ENCODE results near the gene RPH3AL.

Gene RPH3AL

GRCh38 chr17:384622-385177, 32.1 kb upstream of the RPH3AL start:
- H3K4me3 Mint-ChIP-seq = peak overlapping the region; percentile 73
- H3K4me1 Mint-ChIP-seq (ENCODE audit: low read depth) = peaks cover 15% of the 10 kb centered on the region
- peaks cover 44% of the 10 kb centered on the region for H3K27me3 Mint-ChIP-seq (ENCODE audit: low read depth)
- H3K27ac Mint-ChIP-seq = no peak overlapping the region
- H3K9me3 Mint-ChIP-seq = peaks cover 4% of the 10 kb centered on the region
- peaks cover 3% of the 10 kb centered on the region for H3K36me3 Mint-ChIP-seq (ENCODE audit: low read depth)

GRCh38 chr17:383771-384621, 31.4 kb upstream of the RPH3AL start:
- Mint-ChIP-seq H3K9me3 (peaks cover 4% of the 10 kb centered on the region), H3K27me3 (ENCODE audit: low read depth) (peaks cover 44% of the 10 kb centered on the region), H3K4me3 (peak overlapping the region; percentile 73), H3K27ac (no peak overlapping the region), H3K4me1 (ENCODE audit: low read depth) (peaks cover 15% of the 10 kb centered on the region), H3K36me3 (ENCODE audit: low read depth) (peaks cover 3% of the 10 kb centered on the region)

- Mint-ChIP-seq H3K27me3 (ENCODE audit: low read depth) (peaks cover 37% of the 10 kb centered on the region), H3K4me1 (ENCODE audit: low read depth) (peaks cover 15% of the 10 kb centered on the region), H3K36me3 (ENCODE audit: low read depth) (peaks cover 3% of the 10 kb centered on the region), H3K27ac (no peak overlapping the region), H3K9me3 (peaks cover 4% of the 10 kb centered on the region), H3K4me3 (no peak overlapping the region)
Measured at GRCh38 chr17:382644-383533, 30.3 kb upstream of the RPH3AL start.

GRCh38 chr17:381941-382643, 29.5 kb upstream of the RPH3AL start:
- Mint-ChIP-seq H3K36me3 (ENCODE audit: low read depth) (peaks cover 3% of the 10 kb centered on the region), H3K27me3 (ENCODE audit: low read depth) (peaks cover 32% of the 10 kb centered on the region), H3K4me3 (no peak overlapping the region), H3K4me1 (ENCODE audit: low read depth) (peaks cover 15% of the 10 kb centered on the region), H3K9me3 (peaks cover 4% of the 10 kb centered on the region), H3K27ac (no peak overlapping the region)

GRCh38 chr17:381516-381915, 28.9 kb upstream of the RPH3AL start:
- Mint-ChIP-seq H3K27ac (peak overlapping the region; percentile 27), H3K4me3 (no peak overlapping the region), H3K9me3 (peaks cover 4% of the 10 kb centered on the region), H3K27me3 (ENCODE audit: low read depth) (peaks cover 27% of the 10 kb centered on the region), H3K4me1 (ENCODE audit: low read depth) (peaks cover 10% of the 10 kb centered on the region), H3K36me3 (ENCODE audit: low read depth) (peaks cover 3% of the 10 kb centered on the region)

- H3K36me3 Mint-ChIP-seq (ENCODE audit: low read depth) = peaks cover 3% of the 10 kb centered on the region
- H3K9me3 Mint-ChIP-seq = peaks cover 4% of the 10 kb centered on the region
- peaks cover 27% of the 10 kb centered on the region for H3K27me3 Mint-ChIP-seq (ENCODE audit: low read depth)
- peaks cover 8% of the 10 kb centered on the region for H3K4me1 Mint-ChIP-seq (ENCODE audit: low read depth)
- H3K4me3 Mint-ChIP-seq = no peak overlapping the region
- no peak overlapping the region for H3K27ac Mint-ChIP-seq
Measured at GRCh38 chr17:379531-380465, 27.2 kb upstream of the RPH3AL start.

- Mint-ChIP-seq H3K9me3 (peaks cover 4% of the 10 kb centered on the region), H3K4me3 (no peak overlapping the region), H3K36me3 (ENCODE audit: low read depth) (peaks cover 3% of the 10 kb centered on the region), H3K27me3 (ENCODE audit: low read depth) (peaks cover 12% of the 10 kb centered on the region), H3K27ac (no peak overlapping the region), H3K4me1 (ENCODE audit: low read depth) (peaks cover 3% of the 10 kb centered on the region)
Measured at GRCh38 chr17:378068-378467, 25.5 kb upstream of the RPH3AL start.

- H3K4me3 Mint-ChIP-seq = no peak overlapping the region
- peaks cover 4% of the 10 kb centered on the region for H3K9me3 Mint-ChIP-seq
- peaks cover 3% of the 10 kb centered on the region for H3K4me1 Mint-ChIP-seq (ENCODE audit: low read depth)
- peaks cover 3% of the 10 kb centered on the region for H3K36me3 Mint-ChIP-seq (ENCODE audit: low read depth)
- no peak overlapping the region for H3K27ac Mint-ChIP-seq
- H3K27me3 Mint-ChIP-seq (ENCODE audit: low read depth) = peaks cover 5% of the 10 kb centered on the region
Measured at GRCh38 chr17:376936-377863, 24.6 kb upstream of the RPH3AL start.

GRCh38 chr17:373613-374230, 21.1 kb upstream of the RPH3AL start:
- no peaks in the 10 kb centered on the region for H3K36me3 Mint-ChIP-seq (ENCODE audit: low read depth)
- no peak overlapping the region for H3K27ac Mint-ChIP-seq
- peaks cover 3% of the 10 kb centered on the region for H3K27me3 Mint-ChIP-seq (ENCODE audit: low read depth)
- H3K4me3 Mint-ChIP-seq = no peak overlapping the region
- no peaks in the 10 kb centered on the region for H3K9me3 Mint-ChIP-seq
- no peaks in the 10 kb centered on the region for H3K4me1 Mint-ChIP-seq (ENCODE audit: low read depth)

GRCh38 chr17:372157-373152, 19.8 kb upstream of the RPH3AL start:
- Mint-ChIP-seq H3K27ac (no peak overlapping the region), H3K4me3 (no peak overlapping the region), H3K9me3 (no peaks in the 10 kb centered on the region), H3K27me3 (ENCODE audit: low read depth) (peaks cover 8% of the 10 kb centered on the region), H3K36me3 (ENCODE audit: low read depth) (no peaks in the 10 kb centered on the region), H3K4me1 (ENCODE audit: low read depth) (no peaks in the 10 kb centered on the region)

GRCh38 chr17:371583-371982, 19.0 kb upstream of the RPH3AL start:
- Mint-ChIP-seq H3K4me1 (ENCODE audit: low read depth) (no peaks in the 10 kb centered on the region), H3K4me3 (no peak overlapping the region), H3K9me3 (no peaks in the 10 kb centered on the region), H3K27ac (no peak overlapping the region), H3K27me3 (ENCODE audit: low read depth) (peaks cover 8% of the 10 kb centered on the region), H3K36me3 (ENCODE audit: low read depth) (no peaks in the 10 kb centered on the region)

Data from T-helper 1 cell treated with Interleukin-12 subunit alpha and Interleukin-12 subunit beta and Interleukin-4 antibody, amounts not matched to agents 30 μg/mL and 1 μg/mL, for 36 hours (primary cell).